ENCODE measurements around the gene GLIS2. TPM values are rescaled to one million over a fixed set of nuclear protein-coding genes. Genes with fewer than 3 reads are reported as not detected.

GLIS2 gene
- total RNA-seq, 1 donor from 2014 or later, result 16.5 TPM

GRCh38 chr16:4378161-4378666 lies 62.3 kb downstream of the GLIS2 start:
- Mint-ChIP-seq H3K4me1 (ENCODE audit: low read depth, unreplicated experiment) (peaks cover 7% of the 10 kb centered on the region), H3K9me3 (ENCODE audit: unreplicated experiment) (peaks cover 2% of the 10 kb centered on the region), H3K36me3 (ENCODE audit: unreplicated experiment) (no peaks in the 10 kb centered on the region), H3K4me3 (ENCODE audit: unreplicated experiment) (no peak overlapping the region), H3K27ac (ENCODE audit: unreplicated experiment) (no peak overlapping the region), H3K27me3 (ENCODE audit: unreplicated experiment) (peaks cover 12% of the 10 kb centered on the region)
- no peak for TF ChIP-seq CTCF (IDR thresholded peaks at IDR 0.05; ENCODE audit: partially characterized antibody, unreplicated experiment)
- no peak for DNase-seq

GRCh38 chr16:4378999-4379690 lies 63.3 kb downstream of the GLIS2 start:
- Mint-ChIP-seq H3K4me3 (ENCODE audit: unreplicated experiment) (no peak overlapping the region), H3K27me3 (ENCODE audit: unreplicated experiment) (peaks cover 14% of the 10 kb centered on the region), H3K4me1 (ENCODE audit: low read depth, unreplicated experiment) (peaks cover 7% of the 10 kb centered on the region), H3K27ac (ENCODE audit: unreplicated experiment) (no peak overlapping the region), H3K9me3 (ENCODE audit: unreplicated experiment) (peaks cover 4% of the 10 kb centered on the region), H3K36me3 (ENCODE audit: unreplicated experiment) (no peaks in the 10 kb centered on the region)
- no peak for DNase-seq
- no peak for TF ChIP-seq CTCF (IDR thresholded peaks at IDR 0.05; ENCODE audit: partially characterized antibody, unreplicated experiment)

GRCh38 chr16:4380119-4381063 lies 64.5 kb downstream of the GLIS2 start:
- no peak for TF ChIP-seq CTCF (IDR thresholded peaks at IDR 0.05; ENCODE audit: partially characterized antibody, unreplicated experiment)
- no peak overlapping the region for H3K27ac Mint-ChIP-seq (ENCODE audit: unreplicated experiment)

GRCh38 chr16:4381072-4381934 lies 65.4 kb downstream of the GLIS2 start:
- Mint-ChIP-seq H3K9me3 (ENCODE audit: unreplicated experiment) (peaks cover 4% of the 10 kb centered on the region), H3K27me3 (ENCODE audit: unreplicated experiment) (peaks cover 14% of the 10 kb centered on the region), H3K4me3 (ENCODE audit: unreplicated experiment) (no peak overlapping the region), H3K4me1 (ENCODE audit: low read depth, unreplicated experiment) (peaks cover 7% of the 10 kb centered on the region), H3K36me3 (ENCODE audit: unreplicated experiment) (no peaks in the 10 kb centered on the region), H3K27ac (ENCODE audit: unreplicated experiment) (no peak overlapping the region)
- TF ChIP-seq CTCF (IDR thresholded peaks at IDR 0.05; ENCODE audit: partially characterized antibody, unreplicated experiment), result no peak
- peak; percentile 9 for DNase-seq

More at GRCh38 chr16:4380119-4381063, 64.5 kb downstream of the GLIS2 start:
- no peak for DNase-seq
- Mint-ChIP-seq H3K9me3 (ENCODE audit: unreplicated experiment) (peaks cover 4% of the 10 kb centered on the region), H3K4me1 (ENCODE audit: low read depth, unreplicated experiment) (peaks cover 8% of the 10 kb centered on the region), H3K27me3 (ENCODE audit: unreplicated experiment) (peaks cover 15% of the 10 kb centered on the region), H3K4me3 (ENCODE audit: unreplicated experiment) (no peak overlapping the region), H3K36me3 (ENCODE audit: unreplicated experiment) (no peaks in the 10 kb centered on the region)
